HG03565 (cell line): ENCODE measurements around the gene PGBD5.

Experiments used
- ATAC-seq: cut with Tn5 transposase; IDR thresholded peaks from one replicate; pipeline ENCODE4 v1.9.1; 2021; ENCODE audit warnings: mild to moderate bottlenecking, moderate library complexity; ENCODE audit not compliant: unreplicated experiment

Gene PGBD5

DNA sequence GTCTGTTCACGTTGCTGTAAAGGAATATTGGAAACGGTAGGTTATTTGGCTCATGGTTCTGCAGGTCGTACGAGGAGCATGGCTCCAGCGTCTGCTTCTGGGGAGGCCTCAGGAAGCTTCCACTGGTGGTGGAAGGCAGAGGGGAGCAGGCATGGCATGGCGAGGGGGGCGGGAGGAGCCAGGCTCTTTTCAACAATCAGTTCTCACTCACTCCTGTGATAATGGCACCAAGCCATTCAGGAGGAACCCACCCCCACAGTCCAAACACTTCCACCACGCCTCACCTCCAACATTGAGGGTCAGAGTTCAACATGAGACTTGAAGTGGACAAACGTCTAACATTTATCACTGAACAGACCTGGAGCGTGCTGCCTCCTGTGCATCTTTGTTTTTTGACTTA is 141.2 kb downstream of the PGBD5 start:
- ATAC-seq: no peak

DNA sequence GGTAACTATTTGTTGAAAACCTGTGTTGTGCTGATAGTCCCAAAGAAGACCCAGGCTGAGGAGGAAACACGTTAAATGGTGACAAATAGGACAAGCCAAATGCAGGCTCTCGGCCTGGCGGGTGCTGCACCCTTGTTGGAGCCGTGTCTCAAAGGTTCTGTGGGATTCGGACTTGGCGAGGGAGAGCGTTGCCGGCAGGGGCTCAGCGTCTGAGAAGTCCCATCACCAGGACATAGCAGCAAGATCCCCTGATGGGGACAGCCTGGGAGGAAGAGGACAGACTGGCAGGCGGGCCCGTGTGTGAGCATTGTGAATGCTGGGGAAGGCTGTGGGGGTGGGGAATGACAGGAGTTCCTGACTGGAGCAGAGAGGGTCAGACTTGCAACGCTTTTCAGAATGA is 142.5 kb downstream of the PGBD5 start:
- ATAC-seq: no peak

DNA sequence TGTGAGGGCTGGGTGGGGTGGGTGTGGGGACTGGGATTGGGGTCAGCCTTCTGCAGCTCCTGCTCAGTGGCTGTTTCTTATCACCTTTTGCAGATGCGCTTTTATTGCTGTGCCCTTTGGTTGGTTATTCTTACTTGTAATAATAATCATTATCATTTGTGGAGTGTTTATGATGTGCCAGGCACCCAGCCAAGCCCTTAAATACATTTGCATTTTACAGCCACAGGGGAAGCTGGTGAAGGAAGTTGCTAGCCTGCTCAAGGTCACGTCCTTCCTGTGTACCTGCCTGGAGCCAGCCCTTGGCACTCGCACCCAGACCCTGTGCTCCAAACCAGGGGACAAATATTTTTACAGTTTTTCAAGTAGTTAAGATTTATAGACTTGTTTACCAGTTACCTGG is 144.0 kb downstream of the PGBD5 start:
- ATAC-seq: no peak

GRCh38 chr1:230281556-230281955 is 144.6 kb downstream of the PGBD5 start:
- ATAC-seq: no peak

GRCh38 chr1:230280906-230281413 is 145.2 kb downstream of the PGBD5 start:
- no peak for ATAC-seq

DNA sequence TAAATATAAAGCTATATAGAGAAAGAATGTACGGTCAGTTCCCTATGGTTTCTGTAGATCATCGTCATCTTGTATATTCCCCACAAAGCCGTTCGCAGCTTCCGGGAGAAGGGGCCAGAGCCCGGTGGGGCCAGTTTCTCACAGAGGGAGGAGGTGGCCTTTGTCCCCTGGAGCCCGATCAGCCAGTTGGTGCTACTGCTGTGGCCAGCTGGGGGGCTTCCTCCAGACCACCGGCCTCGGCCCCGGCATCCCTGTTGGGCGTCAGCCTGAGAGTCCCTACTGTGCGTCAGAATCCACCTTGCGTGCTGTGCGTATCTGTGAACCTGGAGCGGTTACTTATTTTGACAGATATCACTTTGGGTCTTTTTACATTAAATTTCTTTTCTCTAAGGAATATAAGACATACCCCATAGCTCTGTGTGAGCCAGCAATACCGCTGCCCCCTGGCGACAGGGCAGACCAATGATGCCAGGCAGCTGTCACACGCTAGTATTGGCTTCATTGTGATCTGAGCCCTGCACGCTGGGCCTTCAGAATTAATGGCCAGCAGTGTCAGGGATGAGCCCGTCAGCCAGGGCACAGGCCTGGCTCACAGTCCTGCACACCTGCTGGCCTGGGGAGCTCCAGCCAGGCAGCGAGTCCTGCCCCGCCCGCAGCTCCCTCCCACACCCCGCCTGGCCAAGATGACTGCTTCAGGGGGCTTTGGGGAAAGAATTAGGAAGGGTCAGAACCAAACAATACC is 145.9 kb downstream of the PGBD5 start:
- ATAC-seq: no peak

DNA sequence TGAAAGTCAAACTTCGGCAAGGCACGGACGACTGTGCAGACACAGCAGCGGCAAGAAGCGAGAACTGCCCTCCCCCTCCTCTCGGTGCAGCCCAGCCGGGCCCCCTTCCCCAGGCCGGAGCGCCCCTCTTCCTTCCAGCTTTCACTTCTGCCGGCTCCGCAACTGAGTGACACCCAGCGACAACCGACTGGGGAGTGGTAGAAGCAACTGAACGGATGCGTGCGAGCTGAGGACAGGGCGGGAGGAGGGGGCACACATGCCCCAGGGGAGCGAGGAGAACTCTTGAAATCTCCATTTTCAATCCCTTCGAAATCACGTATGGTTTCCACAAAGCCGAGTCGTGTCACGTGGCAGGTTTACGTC is 146.6 kb downstream of the PGBD5 start:
- ATAC-seq: no peak

- ATAC-seq: no peak
Observed at GRCh38 chr1:230278871-230279582, 147.1 kb downstream of the PGBD5 start.

DNA sequence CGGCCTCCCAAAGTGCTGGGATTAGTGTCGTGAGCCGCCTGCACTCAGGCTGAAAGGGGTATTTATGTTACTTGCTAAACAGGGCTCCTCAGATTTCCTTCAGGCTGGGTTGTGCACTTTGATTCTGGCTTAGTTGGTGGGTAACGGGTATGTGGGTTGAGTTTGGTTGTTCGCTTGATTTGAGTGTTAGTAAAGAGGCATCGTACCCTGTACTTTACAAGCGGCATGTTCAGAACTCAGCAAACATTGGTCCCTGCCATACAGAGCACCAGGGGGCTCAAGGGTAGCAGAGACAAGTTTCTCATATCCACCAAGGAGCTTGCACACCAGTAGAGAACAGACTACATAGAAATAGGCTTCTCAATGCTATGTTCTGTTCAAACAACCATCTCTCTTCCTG is 147.8 kb downstream of the PGBD5 start:
- ATAC-seq: no peak

GRCh38 chr1:230277201-230278025 is 148.7 kb downstream of the PGBD5 start:
- ATAC-seq: no peak

DNA sequence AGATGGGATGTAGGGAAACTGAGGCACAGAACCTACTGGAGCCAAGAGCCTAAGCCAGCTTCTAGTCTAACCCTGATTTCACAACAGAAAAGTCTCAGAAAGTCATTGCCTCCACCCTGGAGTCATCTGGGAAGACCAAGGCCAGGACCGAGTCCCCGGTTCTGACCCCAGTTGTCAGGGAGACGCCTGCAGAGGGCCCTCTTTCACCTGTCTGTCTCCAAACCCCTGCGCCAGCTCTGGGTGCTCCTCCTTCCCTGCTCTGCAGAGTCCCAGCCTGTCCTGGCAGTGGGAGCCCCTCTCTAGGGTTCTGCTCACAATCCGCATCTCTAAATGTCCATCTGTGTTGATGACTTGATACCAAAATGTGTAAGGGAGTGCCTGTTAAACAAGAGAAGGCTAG is 149.7 kb downstream of the PGBD5 start:
- no peak for ATAC-seq

DNA sequence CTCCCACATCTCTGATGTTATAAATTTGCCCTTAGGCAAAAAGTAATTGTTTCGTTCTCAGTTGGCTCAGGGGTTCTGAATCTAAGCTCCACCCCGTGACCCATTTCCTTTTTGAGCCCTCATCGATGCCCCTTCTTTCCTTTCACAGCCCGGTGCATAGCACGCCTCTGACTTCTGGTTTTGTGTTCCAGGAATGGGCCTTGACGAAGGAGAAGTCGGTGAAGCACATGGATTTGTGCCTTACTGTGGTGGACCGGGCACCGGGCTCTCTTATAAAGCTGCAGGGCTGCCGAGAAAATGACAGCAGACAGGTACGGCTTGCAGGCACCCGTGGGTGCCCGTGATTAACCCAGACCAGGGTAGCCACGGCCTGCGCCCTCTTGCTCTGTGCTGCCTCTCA is 151.9 kb downstream of the PGBD5 start:
- ATAC-seq: no peak

DNA sequence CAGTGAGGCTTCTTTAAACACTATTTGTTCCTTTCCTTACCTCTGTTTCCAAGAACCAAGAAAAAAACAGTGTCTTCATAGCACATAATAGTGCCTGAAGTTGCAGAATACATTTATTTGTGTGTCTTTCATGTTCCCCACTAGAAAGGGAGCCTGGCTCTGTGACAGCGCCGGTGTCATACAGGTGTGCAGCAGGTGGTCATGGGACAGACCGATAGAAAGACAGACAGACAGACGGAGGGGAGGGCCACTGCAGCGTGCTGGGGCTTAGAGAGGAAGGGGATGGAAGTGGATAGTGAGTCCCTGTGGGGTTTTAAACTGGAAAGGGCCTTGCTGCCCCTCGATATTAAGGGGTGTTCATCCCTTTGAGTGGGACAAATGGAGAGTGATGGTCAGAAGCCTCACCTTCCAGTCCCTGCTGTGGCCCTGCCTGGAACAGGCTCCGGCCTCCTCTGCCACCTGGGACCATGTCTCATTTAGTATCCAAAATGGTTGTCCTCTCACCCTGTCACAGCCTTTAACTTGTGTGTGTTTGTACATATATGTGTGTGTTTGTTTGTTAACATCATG is 152.9 kb downstream of the PGBD5 start:
- ATAC-seq: no peak

DNA sequence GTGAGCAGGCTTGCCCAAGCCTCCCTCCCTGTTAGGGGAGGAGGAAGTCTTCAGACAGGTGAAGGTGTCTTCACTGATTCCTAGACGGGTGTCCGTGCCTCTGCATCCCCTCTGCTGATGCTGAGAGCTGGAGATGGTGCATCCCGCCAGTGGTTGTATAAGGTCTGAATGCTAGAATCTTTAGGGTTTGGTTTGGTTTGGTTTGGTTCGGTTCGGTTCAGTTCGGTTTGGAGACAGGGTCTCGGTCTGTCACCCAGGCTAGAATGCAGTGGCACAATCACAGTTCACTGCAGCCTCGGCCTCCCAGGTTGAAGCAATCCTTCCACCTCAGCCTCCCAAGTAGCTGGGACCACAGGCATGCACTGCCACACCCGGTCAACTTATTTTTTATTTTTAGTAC is 153.6 kb downstream of the PGBD5 start:
- ATAC-seq: no peak

DNA sequence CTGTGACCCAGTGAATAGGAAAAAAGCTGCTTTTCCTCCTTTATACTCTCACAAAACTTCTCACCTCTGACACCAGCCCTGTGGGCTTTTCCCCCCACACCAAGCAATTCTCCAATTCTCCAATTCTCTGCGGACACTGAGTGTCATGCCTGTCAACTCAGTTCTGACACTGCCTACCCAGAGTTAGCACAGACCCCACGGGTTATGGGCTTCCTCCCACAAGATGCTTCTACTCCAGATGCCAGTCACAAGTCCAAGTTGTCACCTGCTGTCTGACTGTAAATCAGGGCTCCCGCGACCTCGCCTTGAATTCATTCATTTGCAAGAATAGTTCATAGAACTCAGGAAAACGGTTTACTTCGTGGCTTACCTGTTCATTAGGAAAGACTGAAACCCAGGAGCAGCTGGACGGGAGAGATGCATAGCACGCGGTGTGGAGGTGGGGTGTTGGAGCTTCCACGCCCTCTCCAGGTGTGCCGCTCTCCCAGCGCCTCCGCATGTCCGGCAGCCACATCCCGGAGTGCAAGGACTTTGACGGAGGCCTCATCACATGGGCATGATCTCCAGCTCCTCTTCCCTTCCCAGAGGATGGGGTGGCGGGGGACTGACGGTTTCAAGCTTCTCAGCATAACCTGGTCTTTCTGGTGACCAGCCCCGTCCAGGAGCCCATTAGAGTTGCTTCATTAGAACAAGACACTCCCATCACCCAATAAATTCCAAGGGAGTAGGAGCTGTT is 154.7 kb downstream of the PGBD5 start:
- ATAC-seq: no peak

- no peak for ATAC-seq
Observed at GRCh38 chr1:230270559-230271281, 155.4 kb downstream of the PGBD5 start.

GRCh38 chr1:230270185-230270558 is 156.0 kb downstream of the PGBD5 start:
- ATAC-seq: no peak

DNA sequence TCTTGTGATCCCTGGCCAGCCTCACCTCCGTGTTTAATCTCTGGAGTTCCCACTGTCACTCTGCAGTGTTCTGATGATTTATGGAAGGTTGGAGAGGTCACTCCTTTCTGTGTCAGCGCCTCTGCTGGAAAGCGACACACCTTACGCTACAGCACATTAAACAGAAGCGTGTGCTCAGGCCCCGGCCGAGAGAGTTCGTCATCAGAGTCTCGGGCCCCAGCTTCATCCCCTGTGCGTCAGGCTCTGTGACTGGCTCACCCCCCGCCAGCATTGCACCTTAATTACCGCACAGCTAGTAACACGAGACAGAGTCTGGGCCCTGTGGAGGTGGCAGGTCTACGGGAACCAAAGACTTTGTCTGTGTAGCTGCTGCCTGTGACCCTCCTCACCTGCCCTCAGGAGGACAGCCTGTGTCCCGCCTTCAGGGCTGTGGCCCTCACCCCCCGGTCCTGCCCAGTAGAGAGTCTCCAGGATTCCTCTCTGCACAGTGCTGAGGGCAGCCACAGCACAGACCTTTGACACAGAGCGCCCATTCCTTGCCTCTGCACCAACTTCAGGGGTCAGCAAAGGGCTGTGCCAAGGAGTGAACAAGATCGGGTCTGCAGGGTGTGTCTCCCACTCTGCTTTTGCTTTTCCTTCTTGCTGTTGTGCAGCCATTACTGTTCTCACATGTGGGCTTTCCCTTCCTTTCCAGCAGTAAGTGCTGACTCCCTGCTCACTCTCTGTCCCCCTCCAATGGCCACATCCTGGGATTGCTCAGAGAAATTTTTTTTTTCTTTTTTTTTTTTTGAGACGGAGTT is 157.6 kb downstream of the PGBD5 start:
- no peak for ATAC-seq
